Measurements from ENCODE around the gene PPM1B.

DNA sequence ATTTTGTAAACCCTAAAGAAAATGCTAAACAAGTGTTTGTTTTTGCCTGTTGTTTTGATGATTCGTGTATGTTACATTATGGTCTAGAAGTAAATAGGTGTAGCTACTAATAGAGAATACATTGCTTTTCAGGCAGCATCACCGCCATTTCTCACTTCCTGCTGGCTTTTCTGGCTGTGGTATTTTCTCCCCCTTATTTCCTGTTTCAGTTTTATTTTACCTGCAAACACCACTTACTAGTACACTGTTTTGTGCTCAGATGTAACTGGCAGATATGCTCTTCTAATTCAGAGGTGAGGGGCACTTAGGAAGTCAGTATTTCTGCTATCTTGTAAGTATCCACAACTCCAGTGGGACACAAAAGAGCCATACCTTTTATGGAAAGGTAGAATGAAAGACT, 68.5 kb downstream of the PPM1B start:
- TF ChIP-seq ZBTB7A (tag by site-specific recombination; IDR thresholded peaks at IDR 0.05; ENCODE audit: low read depth) = no peak
- TF ChIP-seq, protein P1, sequence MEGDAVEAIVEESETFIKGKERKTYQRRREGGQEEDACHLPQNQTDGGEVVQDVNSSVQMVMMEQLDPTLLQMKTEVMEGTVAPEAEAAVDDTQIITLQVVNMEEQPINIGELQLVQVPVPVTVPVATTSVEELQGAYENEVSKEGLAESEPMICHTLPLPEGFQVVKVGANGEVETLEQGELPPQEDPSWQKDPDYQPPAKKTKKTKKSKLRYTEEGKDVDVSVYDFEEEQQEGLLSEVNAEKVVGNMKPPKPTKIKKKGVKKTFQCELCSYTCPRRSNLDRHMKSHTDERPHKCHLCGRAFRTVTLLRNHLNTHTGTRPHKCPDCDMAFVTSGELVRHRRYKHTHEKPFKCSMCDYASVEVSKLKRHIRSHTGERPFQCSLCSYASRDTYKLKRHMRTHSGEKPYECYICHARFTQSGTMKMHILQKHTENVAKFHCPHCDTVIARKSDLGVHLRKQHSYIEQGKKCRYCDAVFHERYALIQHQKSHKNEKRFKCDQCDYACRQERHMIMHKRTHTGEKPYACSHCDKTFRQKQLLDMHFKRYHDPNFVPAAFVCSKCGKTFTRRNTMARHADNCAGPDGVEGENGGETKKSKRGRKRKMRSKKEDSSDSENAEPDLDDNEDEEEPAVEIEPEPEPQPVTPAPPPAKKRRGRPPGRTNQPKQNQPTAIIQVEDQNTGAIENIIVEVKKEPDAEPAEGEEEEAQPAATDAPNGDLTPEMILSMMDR (tag by site-specific recombination; IDR thresholded peaks at IDR 0.05) = no peak
- no peak for TF ChIP-seq ZNF76 (tag by site-specific recombination; IDR thresholded peaks at IDR 0.05; ENCODE audit: borderline replicate concordance, low read depth)
- TF ChIP-seq, protein P2, sequence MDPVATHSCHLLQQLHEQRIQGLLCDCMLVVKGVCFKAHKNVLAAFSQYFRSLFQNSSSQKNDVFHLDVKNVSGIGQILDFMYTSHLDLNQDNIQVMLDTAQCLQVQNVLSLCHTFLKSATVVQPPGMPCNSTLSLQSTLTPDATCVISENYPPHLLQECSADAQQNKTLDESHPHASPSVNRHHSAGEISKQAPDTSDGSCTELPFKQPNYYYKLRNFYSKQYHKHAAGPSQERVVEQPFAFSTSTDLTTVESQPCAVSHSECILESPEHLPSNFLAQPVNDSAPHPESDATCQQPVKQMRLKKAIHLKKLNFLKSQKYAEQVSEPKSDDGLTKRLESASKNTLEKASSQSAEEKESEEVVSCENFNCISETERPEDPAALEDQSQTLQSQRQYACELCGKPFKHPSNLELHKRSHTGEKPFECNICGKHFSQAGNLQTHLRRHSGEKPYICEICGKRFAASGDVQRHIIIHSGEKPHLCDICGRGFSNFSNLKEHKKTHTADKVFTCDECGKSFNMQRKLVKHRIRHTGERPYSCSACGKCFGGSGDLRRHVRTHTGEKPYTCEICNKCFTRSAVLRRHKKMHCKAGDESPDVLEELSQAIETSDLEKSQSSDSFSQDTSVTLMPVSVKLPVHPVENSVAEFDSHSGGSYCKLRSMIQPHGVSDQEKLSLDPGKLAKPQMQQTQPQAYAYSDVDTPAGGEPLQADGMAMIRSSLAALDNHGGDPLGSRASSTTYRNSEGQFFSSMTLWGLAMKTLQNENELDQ (tag by site-specific recombination; IDR thresholded peaks at IDR 0.05; ENCODE audit: low read depth) = no peak
- TF ChIP-seq ZNF629 (tag by site-specific recombination; IDR thresholded peaks at IDR 0.05) = no peak
- TF ChIP-seq ZXDB (tag by site-specific recombination; IDR thresholded peaks at IDR 0.05) = no peak
- TF ChIP-seq ZNF266 (tag by site-specific recombination; IDR thresholded peaks at IDR 0.05; ENCODE audit: low read depth) = no peak
- TF ChIP-seq ZNF621 (tag by site-specific recombination; IDR thresholded peaks at IDR 0.05) = no peak
- TF ChIP-seq ATF2 (tag by site-specific recombination; IDR thresholded peaks at IDR 0.05; ENCODE audit: low read depth) = no peak
- no peak for TF ChIP-seq ZEB2 (tag by site-specific recombination; IDR thresholded peaks at IDR 0.05)
